Ascending aorta (tissue), 2 donors: ENCODE data around the gene ATP2B3. TPM values are rescaled to one million over a fixed set of nuclear protein-coding genes. Genes with fewer than 3 reads are reported as not detected.

ENCODE experiments used
- DNase-seq, 2 donors: peaks; one replicate each; pipeline ENCODE4 v3.0.0-alpha.2; 2019; ENCODE audit warnings: low spot score in 2 of 2
- H3K27ac ChIP-seq, 2 donors: fragments of 200-600 bp; sonication (generic); one replicate each; pipeline ENCODE4 v1.5.1; 2016 to 2017; ENCODE audit warnings: mild to moderate bottlenecking in 1 of 2
- H3K27me3 ChIP-seq: fragments of 200-600 bp; sonication (generic); one replicate; pipeline ENCODE4 v1.5.1; 2017
- H3K36me3 ChIP-seq, 2 donors: fragments of 200-600 bp; sonication (generic); one replicate each; pipeline ENCODE4 v1.5.1; 2016
- H3K4me1 ChIP-seq, 2 donors: fragments of 200-600 bp; sonication (generic); one replicate each; pipeline ENCODE4 v1.5.1; 2016 to 2017; ENCODE audit warnings: mild to moderate bottlenecking in 1 of 2
- H3K4me3 ChIP-seq, 2 donors: fragments of 200-600 bp; sonication (generic); one replicate each; pipeline ENCODE4 v1.5.1; 2016 to 2017; ENCODE audit warnings: mild to moderate bottlenecking in 1 of 2
- H3K9me3 ChIP-seq, 2 donors: fragments of 200-600 bp; sonication (generic); one replicate each; pipeline ENCODE4 v1.5.1; 2016
- CTCF ChIP-seq, 3 experiments: fragments of 200-600 bp in 2 of 3; fragments of 450-650 bp in 1 of 3; sonication (generic) in 2 of 3; IDR thresholded peaks; one replicate each; pipeline ENCODE4 v1.5.1; 2016 to 2019; ENCODE audit warnings: antibody characterized with exemption in 3 of 3, mild to moderate bottlenecking in 1 of 3, moderate library complexity in 1 of 3
- intact Hi-C: fragments of 100-400 bp; cut with DNase I; formaldehyde crosslinking; loops from one replicate; pipeline ENCODE4 v1.15.1; 2023
- total RNA-seq: library from RNA; depleted of rRNA; stranded (reverse); fragments of >200 nt; gene quantifications from one replicate; pipeline ENCODE4 v1.1.0, GENCODE V29; 2016

Gene ATP2B3
- total RNA-seq, 1 donor from 2014 or later, result 0.32 TPM

- Histone ChIP-seq H3K9me3 (no peaks in the 10 kb centered on the region), H3K27me3 (no peaks in the 10 kb centered on the region)
These were observed 27.3 kb downstream of the ATP2B3 start for GRCh38 chrX:153544727-153545126.

GRCh38 chrX:153546386-153546785, 28.9 kb downstream of the ATP2B3 start:
- no peak for DNase-seq
- Histone ChIP-seq H3K27ac (no peak overlapping the region), H3K36me3 (no peaks in the 10 kb centered on the region), H3K9me3 (no peaks in the 10 kb centered on the region), H3K4me1 (no peaks in the 10 kb centered on the region), H3K27me3 (no peaks in the 10 kb centered on the region), H3K4me3 (no peak overlapping the region)
- intact Hi-C loops, result no loop called here
- no peak for TF ChIP-seq CTCF (IDR thresholded peaks at IDR 0.05)

More at GRCh38 chrX:153544727-153545126, 27.3 kb downstream of the ATP2B3 start:
- H3K4me3 ChIP-seq, result no peak overlapping the region
- no peak for TF ChIP-seq CTCF (IDR thresholded peaks at IDR 0.05)
- no peaks in the 10 kb centered on the region for H3K36me3 ChIP-seq
- intact Hi-C loops, result no loop called here
- H3K27ac ChIP-seq, result no peak overlapping the region
- DNase-seq, result no peak
- H3K4me1 ChIP-seq, result no peaks in the 10 kb centered on the region

GRCh38 chrX:153547195-153547594, 29.8 kb downstream of the ATP2B3 start:
- intact Hi-C loops, result no loop called here

GRCh38 chrX:153549231-153549630, 31.8 kb downstream of the ATP2B3 start:
- TF ChIP-seq CTCF (IDR thresholded peaks at IDR 0.05), result no peak
- no peaks in the 10 kb centered on the region for H3K27me3 ChIP-seq
- no peaks in the 10 kb centered on the region for H3K9me3 ChIP-seq

More at GRCh38 chrX:153547195-153547594, 29.8 kb downstream of the ATP2B3 start:
- TF ChIP-seq CTCF (IDR thresholded peaks at IDR 0.05), result no peak
- Histone ChIP-seq H3K27ac (no peak overlapping the region), H3K9me3 (no peaks in the 10 kb centered on the region), H3K4me3 (no peak overlapping the region), H3K36me3 (no peaks in the 10 kb centered on the region), H3K27me3 (no peaks in the 10 kb centered on the region), H3K4me1 (no peaks in the 10 kb centered on the region)
- DNase-seq, result no peak

GRCh38 chrX:153549807-153550206, 32.4 kb downstream of the ATP2B3 start:
- H3K27me3 ChIP-seq, result no peaks in the 10 kb centered on the region
- intact Hi-C loops, result no loop called here
- no peaks in the 10 kb centered on the region for H3K4me1 ChIP-seq
- no peaks in the 10 kb centered on the region for H3K9me3 ChIP-seq
- no peak overlapping the region for H3K27ac ChIP-seq
- no peak for TF ChIP-seq CTCF (IDR thresholded peaks at IDR 0.05)
- no peak for DNase-seq
- H3K4me3 ChIP-seq, result no peak overlapping the region
- H3K36me3 ChIP-seq, result no peaks in the 10 kb centered on the region

More at GRCh38 chrX:153549231-153549630, 31.8 kb downstream of the ATP2B3 start:
- no peaks in the 10 kb centered on the region for H3K4me1 ChIP-seq
- DNase-seq, result no peak
- intact Hi-C loops, result no loop called here
- no peaks in the 10 kb centered on the region for H3K36me3 ChIP-seq
- no peak overlapping the region for H3K27ac ChIP-seq
- no peak overlapping the region for H3K4me3 ChIP-seq

GRCh38 chrX:153551135-153551534, 33.7 kb downstream of the ATP2B3 start:
- Histone ChIP-seq H3K27me3 (no peaks in the 10 kb centered on the region), H3K4me3 (no peak overlapping the region), H3K4me1 (no peaks in the 10 kb centered on the region), H3K9me3 (no peaks in the 10 kb centered on the region), H3K36me3 (no peaks in the 10 kb centered on the region), H3K27ac (no peak overlapping the region)
- TF ChIP-seq CTCF (IDR thresholded peaks at IDR 0.05), result no peak
- DNase-seq, result no peak
- intact Hi-C loops, result no loop called here
